ENCODE data around the gene ANXA6. TPM values are rescaled to one million over a fixed set of nuclear protein-coding genes. Genes with fewer than 3 reads are reported as not detected.

Gene ANXA6
- polyA plus RNA-seq, 3 donors, result 70.1 to 454 (median 256) TPM

- 7 to 32% (median 7%) methylated on average over 16 to 20 of the region's 20 CpGs for WGBS, 3 donors
- no peak overlapping the region for H3K27ac ChIP-seq (ENCODE audit: low read depth, low read length)
Measured at GRCh38 chr5:151156507-151157420, 815 bp downstream of the ANXA6 start.

GRCh38 chr5:151155775-151156506 is 1.6 kb downstream of the ANXA6 start:
- H3K27ac ChIP-seq (ENCODE audit: low read depth, low read length), result no peak overlapping the region
- 18 to 42% (median 22%) methylated on average over 9 of the region's 9 CpGs for WGBS, 3 donors

- no peak overlapping the region for H3K27ac ChIP-seq (ENCODE audit: low read depth, low read length)
- WGBS, 3 donors, result 27 to 63% (median 33%) methylated on average over 9 of the region's 9 CpGs
Measured at GRCh38 chr5:151154931-151155774, 2.4 kb downstream of the ANXA6 start.

GRCh38 chr5:151153766-151154272 is 3.8 kb downstream of the ANXA6 start:
- WGBS, 3 donors, result 77 to 88% (median 84%) methylated on average over 3 of the region's 3 CpGs
- H3K27ac ChIP-seq (ENCODE audit: low read depth, low read length), result no peak overlapping the region

GRCh38 chr5:151153300-151153699 is 4.3 kb downstream of the ANXA6 start:
- 60 to 90% (median 84%) methylated on average over 3 of the region's 3 CpGs for WGBS, 3 donors
- no peak overlapping the region for H3K27ac ChIP-seq (ENCODE audit: low read depth, low read length)

- 31 to 71% (median 38%) methylated on average over 5 of the region's 5 CpGs for WGBS, 3 donors
- no peak overlapping the region for H3K27ac ChIP-seq (ENCODE audit: low read depth, low read length)
Measured at GRCh38 chr5:151151793-151152192, 5.8 kb downstream of the ANXA6 start.

- WGBS, 3 donors, result 26 to 61% (median 30%) methylated on average over 2 of the region's 2 CpGs
- H3K27ac ChIP-seq (ENCODE audit: low read depth, low read length), result no peak overlapping the region
Measured at GRCh38 chr5:151151263-151151660, 6.3 kb downstream of the ANXA6 start.

GRCh38 chr5:151150471-151151262 is 6.9 kb downstream of the ANXA6 start:
- 20 to 45% (median 28%) methylated on average over 5 of the region's 5 CpGs for WGBS, 3 donors
- H3K27ac ChIP-seq (ENCODE audit: low read depth, low read length), result no peak overlapping the region

- 61 to 85% (median 79%) methylated on average over 7 of the region's 7 CpGs for WGBS, 3 donors
- H3K27ac ChIP-seq (ENCODE audit: low read depth, low read length), result no peak overlapping the region
Measured at GRCh38 chr5:151148583-151148982, 9.0 kb downstream of the ANXA6 start.

- H3K27ac ChIP-seq (ENCODE audit: low read depth, low read length), result no peak overlapping the region
- WGBS, 3 donors, result 94 to 97% (median 96%) methylated on average over 4 of the region's 4 CpGs
Measured at GRCh38 chr5:151147033-151147432, 10.5 kb downstream of the ANXA6 start.

GRCh38 chr5:151146061-151146460 is 11.5 kb downstream of the ANXA6 start:
- no peak overlapping the region for H3K27ac ChIP-seq (ENCODE audit: low read depth, low read length)

- WGBS, 3 donors, result 79 to 90% (median 89%) methylated on average over 7 of the region's 7 CpGs
- H3K27ac ChIP-seq (ENCODE audit: low read depth, low read length), result no peak overlapping the region
Measured at GRCh38 chr5:151144922-151145321, 12.7 kb downstream of the ANXA6 start.

GRCh38 chr5:151144275-151144674 is 13.3 kb downstream of the ANXA6 start:
- no peak overlapping the region for H3K27ac ChIP-seq (ENCODE audit: low read depth, low read length)
- WGBS, 3 donors, result 75 to 85% (median 75%) methylated on average over 6 of the region's 6 CpGs

- 80 to 82% (median 81%) methylated on average over 7 of the region's 7 CpGs for WGBS, 3 donors
- H3K27ac ChIP-seq (ENCODE audit: low read depth, low read length), result no peak overlapping the region
Measured at GRCh38 chr5:151143645-151144044, 13.9 kb downstream of the ANXA6 start.

- 64 to 100% (median 81%) methylated on average over 1 of the region's 1 CpG for WGBS, 3 donors
- no peak overlapping the region for H3K27ac ChIP-seq (ENCODE audit: low read depth, low read length)
Measured at GRCh38 chr5:151142933-151143332, 14.6 kb downstream of the ANXA6 start.

- no peak overlapping the region for H3K27ac ChIP-seq (ENCODE audit: low read depth, low read length)
- WGBS, 3 donors, result 39 to 65% (median 40%) methylated on average over 15 of the region's 15 CpGs
Measured at GRCh38 chr5:151141535-151141934, 16.0 kb downstream of the ANXA6 start.

GRCh38 chr5:151140686-151141459 is 16.7 kb downstream of the ANXA6 start:
- no peak overlapping the region for H3K27ac ChIP-seq (ENCODE audit: low read depth, low read length)
- WGBS, 3 donors, result 72 to 85% (median 78%) methylated on average over 7 of the region's 7 CpGs
